ENCODE data around the gene CDH13. TPM values are rescaled to one million over a fixed set of nuclear protein-coding genes. Genes with fewer than 3 reads are reported as not detected.

The CDH13 gene
- total and polyA plus RNA-seq, 9 of the 15 experiments (the other 6 are each of a cell fraction or from before 2014, with no cell fraction given) = 0.03 TPM; not detected in 8

- no peak for ATAC-seq
- H3K4me2 ChIP-seq (ENCODE audit: insufficient read depth, low read length) = no peak overlapping the region
- BruUV-seq (replicated peaks) = no TSS peak
- no peaks in the 10 kb centered on the region for H3K36me3 ChIP-seq (ENCODE audit: control insufficient read depth, insufficient read depth, low read length)
- ChIA-PET CTCF (ENCODE audit: low intra/inter-chr PET ratio) (no interaction called here), POLR2A (no interaction called here)
- intact Hi-C loops (cut with micrococcal nuclease) (no loop called here), in situ Hi-C loops (cut with MboI) (no loop called here)
- WGBS (ENCODE audit: insufficient coverage, low coverage, missing lambda C conversion rate) = 2% methylated on average over 5 of the region's 5 CpGs
- TF ChIP-seq BCOR (IDR thresholded peaks at IDR 0.05) = no peak
- TF ChIP-seq SPI1 (IDR thresholded peaks at IDR 0.05; ENCODE audit: borderline replicate concordance, low read depth, low read length) = no peak
- TF ChIP-seq PYGO2 (tag; IDR thresholded peaks at IDR 0.05) = no peak
- no peak for TF ChIP-seq CREB3L1 (IDR thresholded peaks at IDR 0.05; ENCODE audit: borderline replicate concordance, low read depth)
- no peak for TF ChIP-seq RUNX1 (IDR thresholded peaks at IDR 0.05; ENCODE audit: low read depth)
- no peak for TF ChIP-seq CTBP1 (IDR thresholded peaks at IDR 0.05; ENCODE audit: borderline replicate concordance)
- no peak for TF ChIP-seq RCOR1 (IDR thresholded peaks at IDR 0.05; ENCODE audit: borderline replicate concordance in 1 of 2, low read depth in 2 of 2, low read length in 2 of 2)
- TF ChIP-seq ZNF449 (CRISPR knock-in tag; IDR thresholded peaks at IDR 0.05) = no peak
- H3K4me3 ChIP-seq = no peak overlapping the region
- H3K9me1 ChIP-seq (ENCODE audit: control insufficient read depth, insufficient read depth, low read length) = no peaks in the 10 kb centered on the region
- no peaks in the 10 kb centered on the region for H4K20me1 ChIP-seq (replicated peaks; ENCODE audit: control insufficient read depth, insufficient read depth, low read length)
- H2AFZ ChIP-seq (ENCODE audit: low read depth, low read length) = no peak overlapping the region
- no peak for FAIRE-seq
- no peaks in the 10 kb centered on the region for H3K4me1 ChIP-seq (replicated peaks in 1 of 2; ENCODE audit: control insufficient read depth in 2 of 2, insufficient read depth in 2 of 2, low read length in 2 of 2)
- DNase-seq (ENCODE audit: extremely low read depth in 1 of 4, low spot score in 3 of 4) = no peak
- no peaks in the 10 kb centered on the region; the same call in 1 of the 2 replicates for H3K9me3 ChIP-seq (replicated peaks; ENCODE audit: control insufficient read depth, insufficient read depth, low read depth, low read length)
- H3K79me2 ChIP-seq (ENCODE audit: control insufficient read depth, insufficient read depth, low read length) = no peaks in the 10 kb centered on the region
- no peaks in the 10 kb centered on the region for H3K27me3 ChIP-seq (ENCODE audit: control insufficient read depth in 2 of 2, insufficient read depth in 2 of 2, low read length in 2 of 2)
- no peak overlapping the region for H3K27ac ChIP-seq (ENCODE audit: extremely low read depth, low read depth, low read length)
- no peak overlapping the region for H3K9ac ChIP-seq (ENCODE audit: insufficient read depth in 1 of 2, low read depth in 2 of 2, low read length in 2 of 2)
Measured at GRCh38 chr16:83070416-83071209, 443.8 kb downstream of the CDH13 start.

All from K562 (cell line).